WI38 (cell line): ENCODE measurements around the gene FAM83G.

Experiments
- H3K4me3 ChIP-seq: 2 replicates; pipeline ENCODE4 v1.5.1; 2011; ENCODE audit warnings: low read depth, mild to moderate bottlenecking, control low read depth, low read length
- CTCF ChIP-seq: IDR thresholded peaks from 2 replicates; pipeline ENCODE4 v1.5.1; 2012; ENCODE audit warnings: low read depth, mild to moderate bottlenecking, control low read depth, low read length

Gene FAM83G

GRCh38 chr17:18988546-18989173 lies 15.9 kb downstream of the FAM83G start:
- TF ChIP-seq CTCF = no peak
- H3K4me3 ChIP-seq = no peak overlapping the region

GRCh38 chr17:18987862-18988545 lies 16.6 kb downstream of the FAM83G start:
- no peak for TF ChIP-seq CTCF
- no peak overlapping the region for H3K4me3 ChIP-seq

GRCh38 chr17:18987230-18987610 lies 17.3 kb downstream of the FAM83G start:
- TF ChIP-seq CTCF = no peak
- no peak overlapping the region for H3K4me3 ChIP-seq

GRCh38 chr17:18986541-18987229 lies 17.9 kb downstream of the FAM83G start:
- H3K4me3 ChIP-seq = no peak overlapping the region
- no peak for TF ChIP-seq CTCF

- no peak for TF ChIP-seq CTCF
- H3K4me3 ChIP-seq = no peak overlapping the region
Measured at GRCh38 chr17:18985475-18985874, 19.1 kb downstream of the FAM83G start.

- no peak overlapping the region for H3K4me3 ChIP-seq
- TF ChIP-seq CTCF = no peak
Measured at GRCh38 chr17:18984273-18985114, 20.1 kb downstream of the FAM83G start.
